OCI-LY3 (cell line): ENCODE measurements around the gene PTPRD.

ENCODE experiments used
- H2AFZ ChIP-seq: fragments of 200-600, 300-600 bp; shearing (Covaris generic); 2 replicates; pipeline ENCODE4 v1.6.0; 2014; ENCODE audit warnings: antibody characterized with exemption, low read depth, low read length
- H3K27ac ChIP-seq: fragments of 200-600, 300-600 bp; sonication (generic); 2 replicates; pipeline ENCODE4 v1.5.1; 2014; ENCODE audit warnings: mild to moderate bottlenecking, low read length, moderate library complexity, mixed read lengths
- H3K27me3 ChIP-seq: fragments of 200-600, 300-600 bp; sonication (generic); 2 replicates; pipeline ENCODE4 v1.6.1; 2014; ENCODE audit warnings: low read depth, low read length, mixed read lengths
- H3K36me3 ChIP-seq: fragments of 200-600, 300-600 bp; sonication (generic); replicated peaks from 2 replicates; pipeline ENCODE3; 2014; ENCODE audit warnings: low read depth, low read length, mixed read lengths
- H3K4me1 ChIP-seq: fragments of 300-600, 200-600 bp; sonication (generic); 2 replicates; pipeline ENCODE4 v1.6.1; 2014; ENCODE audit warnings: low read length, mixed read lengths
- H3K4me2 ChIP-seq: fragments of 200-600, 300-600 bp; sonication (generic); 2 replicates; pipeline ENCODE4 v1.6.1; 2014; ENCODE audit warnings: low read length, mixed read lengths
- H3K4me3 ChIP-seq: fragments of 300-600, 200-600 bp; sonication (generic); 2 replicates; pipeline ENCODE4 v1.5.1; 2014; ENCODE audit warnings: antibody characterized with exemption, mild to moderate bottlenecking, low read length, moderate library complexity
- H3K79me2 ChIP-seq: fragments of 300-600, 200-600 bp; shearing (Covaris generic); 2 replicates; pipeline ENCODE4 v1.6.1; 2014; ENCODE audit warnings: mild to moderate bottlenecking, low read length, mixed read lengths
- H3K9ac ChIP-seq: fragments of 300-600, 200-600 bp; shearing (Covaris generic); 2 replicates; pipeline ENCODE4 v1.6.0; 2014; ENCODE audit warnings: mild to moderate bottlenecking, low read length, moderate library complexity
- H3K9me3 ChIP-seq: fragments of 200-600, 300-600 bp; shearing (Covaris generic); 2 replicates; pipeline ENCODE4 v1.6.1; 2014; ENCODE audit warnings: low read length, mixed read lengths; ENCODE audit not compliant: insufficient read depth
- H4K20me1 ChIP-seq: fragments of 200-600, 300-600 bp; sonication (generic); 2 replicates; pipeline ENCODE4 v1.6.1; 2016; ENCODE audit warnings: low read length, mixed read lengths; ENCODE audit not compliant: insufficient read depth
- CTCF ChIP-seq: fragments of 200-600, 300-600 bp; sonication (generic); IDR thresholded peaks from 2 replicates; pipeline ENCODE4 v1.5.1; 2014; ENCODE audit warnings: antibody characterized with exemption, low read length, low read depth
- EZH2phosphoT487 ChIP-seq: fragments of 200-600 bp; shearing (Covaris generic); IDR thresholded peaks from 2 replicates; pipeline ENCODE4 v1.6.1; 2018; ENCODE audit warnings: antibody characterized with exemption, mixed run types, low read depth

The PTPRD gene

GRCh38 chr9:8832386-8832785 lies 1780.4 kb downstream of the PTPRD start:
- Histone ChIP-seq H3K79me2 (no peaks in the 10 kb centered on the region), H3K27me3 (no peaks in the 10 kb centered on the region), H3K9me3 (no peaks in the 10 kb centered on the region), H3K36me3 (no peaks in the 10 kb centered on the region), H2AFZ (no peak overlapping the region), H3K27ac (no peak overlapping the region), H3K4me3 (no peak overlapping the region), H4K20me1 (no peaks in the 10 kb centered on the region), H3K4me2 (no peak overlapping the region), H3K9ac (no peak overlapping the region), H3K4me1 (no peaks in the 10 kb centered on the region)
- TF ChIP-seq CTCF = no peak
- no peak for TF ChIP-seq EZH2phosphoT487

GRCh38 chr9:8831568-8831967 lies 1781.2 kb downstream of the PTPRD start:
- Histone ChIP-seq H3K9me3 (no peaks in the 10 kb centered on the region), H3K27ac (no peak overlapping the region), H2AFZ (no peak overlapping the region), H3K4me3 (no peak overlapping the region), H3K4me2 (no peak overlapping the region), H3K27me3 (no peaks in the 10 kb centered on the region), H3K9ac (no peak overlapping the region), H3K36me3 (no peaks in the 10 kb centered on the region), H3K4me1 (no peaks in the 10 kb centered on the region), H3K79me2 (no peaks in the 10 kb centered on the region), H4K20me1 (no peaks in the 10 kb centered on the region)
- no peak for TF ChIP-seq EZH2phosphoT487

GRCh38 chr9:8826281-8826680 lies 1786.5 kb downstream of the PTPRD start:
- H2AFZ ChIP-seq = no peak overlapping the region
- H3K27ac ChIP-seq = no peak overlapping the region
- no peak overlapping the region for H3K4me2 ChIP-seq
- H3K79me2 ChIP-seq = no peaks in the 10 kb centered on the region
- no peak for TF ChIP-seq CTCF
- no peak for TF ChIP-seq EZH2phosphoT487
- no peaks in the 10 kb centered on the region for H3K27me3 ChIP-seq
- H3K4me1 ChIP-seq = 0 out of 2 replicates have a peak, but pooled peaks cover 3% of the 10 kb centered on the region
- no peaks in the 10 kb centered on the region for H3K36me3 ChIP-seq
- H4K20me1 ChIP-seq = no peaks in the 10 kb centered on the region
- no peak overlapping the region for H3K4me3 ChIP-seq
- no peaks in the 10 kb centered on the region for H3K9me3 ChIP-seq
- no peak overlapping the region for H3K9ac ChIP-seq

GRCh38 chr9:8825585-8826147 lies 1787.1 kb downstream of the PTPRD start:
- Histone ChIP-seq H3K4me1 (0 out of 2 replicates have a peak, but pooled peaks cover 3% of the 10 kb centered on the region), H4K20me1 (no peaks in the 10 kb centered on the region), H3K27me3 (no peaks in the 10 kb centered on the region), H2AFZ (peak overlapping the region; percentile 34; the same call in 1 of the 2 replicates), H3K36me3 (no peaks in the 10 kb centered on the region), H3K79me2 (no peaks in the 10 kb centered on the region), H3K9ac (no peak overlapping the region), H3K4me3 (peak overlapping the region; percentile 18; the same call in 1 of the 2 replicates), H3K4me2 (peak overlapping the region; percentile 23), H3K27ac (no peak overlapping the region), H3K9me3 (no peaks in the 10 kb centered on the region)
- TF ChIP-seq CTCF (no peak), EZH2phosphoT487 (no peak)
